ENCODE data around the gene CCDC30.
"Not testable (repeated sequence)": the region's sequence is repeated elsewhere in the genome, so short reads cannot be mapped to it uniquely, and the experiment has no call there.

CCDC30 gene

GRCh38 chr1:42613803-42614131 is 150.7 kb downstream of the CCDC30 start:
- no peaks in the 10 kb centered on the region for H3K36me3 ChIP-seq (ENCODE audit: insufficient read depth, low read length)
- no peaks in the 10 kb centered on the region for H4K20me1 ChIP-seq (ENCODE audit: insufficient read depth, low read length, poor library complexity, severe bottlenecking)
- H3K9me2 ChIP-seq (replicated peaks; ENCODE audit: low read depth, low read length), result no peaks in the 10 kb centered on the region
- no peak overlapping the region for H3K4me2 ChIP-seq (ENCODE audit: low read depth, low read length, poor library complexity, severe bottlenecking)
- H3F3A ChIP-seq (ENCODE audit: low read depth), result no peaks in the 10 kb centered on the region
- H2AFZ ChIP-seq (ENCODE audit: low read length), result no peak overlapping the region
- TF ChIP-seq CTCF (conservative IDR thresholded peaks at IDR 0.05; ENCODE audit: low read length), result no peak
- no peak for TF ChIP-seq EZH2phosphoT487 (IDR thresholded peaks at IDR 0.05; ENCODE audit: borderline replicate concordance)
- H3K4me1 ChIP-seq (ENCODE audit: insufficient read depth, low read length, poor library complexity, severe bottlenecking), result no peaks in the 10 kb centered on the region
- H3K27me3 ChIP-seq (ENCODE audit: insufficient read depth, low read length, poor library complexity, severe bottlenecking), result no peaks in the 10 kb centered on the region
- no peaks in the 10 kb centered on the region for H3K9me3 ChIP-seq (ENCODE audit: insufficient read depth, low read depth, low read length)
- H3K4me3 ChIP-seq (ENCODE audit: low read length, poor library complexity, severe bottlenecking), result no peak overlapping the region
- H3K9ac ChIP-seq (ENCODE audit: low read depth, low read length, poor library complexity, severe bottlenecking), result no peak overlapping the region
- no peaks in the 10 kb centered on the region for H3K79me2 ChIP-seq (ENCODE audit: insufficient read depth, low read length)

GRCh38 chr1:42618866-42619265 is 155.8 kb downstream of the CCDC30 start:
- no peaks in the 10 kb centered on the region for H3K4me1 ChIP-seq (ENCODE audit: insufficient read depth, low read length, poor library complexity, severe bottlenecking)
- no peak overlapping the region for H3K9ac ChIP-seq (ENCODE audit: low read depth, low read length, poor library complexity, severe bottlenecking)
- no peaks in the 10 kb centered on the region for H3K9me2 ChIP-seq (replicated peaks; ENCODE audit: low read depth, low read length)
- no peaks in the 10 kb centered on the region for H3K79me2 ChIP-seq (ENCODE audit: insufficient read depth, low read length)
- no peak overlapping the region for H2AFZ ChIP-seq (ENCODE audit: low read length)
- no peaks in the 10 kb centered on the region for H3K27me3 ChIP-seq (ENCODE audit: insufficient read depth, low read length, poor library complexity, severe bottlenecking)
- no peak overlapping the region for H3K4me3 ChIP-seq (ENCODE audit: low read length, poor library complexity, severe bottlenecking)
- H3K9me3 ChIP-seq (ENCODE audit: insufficient read depth, low read depth, low read length), result no peaks in the 10 kb centered on the region
- H3K36me3 ChIP-seq (ENCODE audit: insufficient read depth, low read length), result no peaks in the 10 kb centered on the region
- H3F3A ChIP-seq (ENCODE audit: low read depth), result no peaks in the 10 kb centered on the region
- H4K20me1 ChIP-seq (ENCODE audit: insufficient read depth, low read length, poor library complexity, severe bottlenecking), result no peaks in the 10 kb centered on the region
- TF ChIP-seq CTCF (conservative IDR thresholded peaks at IDR 0.05; ENCODE audit: low read length) (no peak), EZH2phosphoT487 (IDR thresholded peaks at IDR 0.05; ENCODE audit: borderline replicate concordance) (no peak)
- H3K4me2 ChIP-seq (ENCODE audit: low read depth, low read length, poor library complexity, severe bottlenecking), result no peak overlapping the region

- Histone ChIP-seq H2AFZ (ENCODE audit: low read length) (no peak overlapping the region), H4K20me1 (ENCODE audit: insufficient read depth, low read length, poor library complexity, severe bottlenecking) (no peaks in the 10 kb centered on the region), H3K79me2 (ENCODE audit: insufficient read depth, low read length) (no peaks in the 10 kb centered on the region), H3K4me3 (ENCODE audit: low read length, poor library complexity, severe bottlenecking) (no peak overlapping the region), H3K9me3 (ENCODE audit: insufficient read depth, low read depth, low read length) (no peaks in the 10 kb centered on the region), H3K9ac (ENCODE audit: low read depth, low read length, poor library complexity, severe bottlenecking) (no peak overlapping the region), H3K27me3 (ENCODE audit: insufficient read depth, low read length, poor library complexity, severe bottlenecking) (no peaks in the 10 kb centered on the region), H3K4me2 (ENCODE audit: low read depth, low read length, poor library complexity, severe bottlenecking) (no peak overlapping the region), H3F3A (ENCODE audit: low read depth) (no peaks in the 10 kb centered on the region), H3K4me1 (ENCODE audit: insufficient read depth, low read length, poor library complexity, severe bottlenecking) (no peaks in the 10 kb centered on the region), H3K36me3 (ENCODE audit: insufficient read depth, low read length) (no peaks in the 10 kb centered on the region), H3K9me2 (replicated peaks; ENCODE audit: low read depth, low read length) (no peaks in the 10 kb centered on the region)
- TF ChIP-seq CTCF (conservative IDR thresholded peaks at IDR 0.05; ENCODE audit: low read length), result no peak
- TF ChIP-seq EZH2phosphoT487 (IDR thresholded peaks at IDR 0.05; ENCODE audit: borderline replicate concordance), result no peak
Measured at GRCh38 chr1:42620307-42620706, 157.2 kb downstream of the CCDC30 start.

- H3K4me2 ChIP-seq (ENCODE audit: low read depth, low read length, poor library complexity, severe bottlenecking); H3K36me3 ChIP-seq (ENCODE audit: insufficient read depth, low read length); H3K4me3 ChIP-seq (ENCODE audit: low read length, poor library complexity, severe bottlenecking); H3F3A ChIP-seq (ENCODE audit: low read depth); H2AFZ ChIP-seq (ENCODE audit: low read length); H3K79me2 ChIP-seq (ENCODE audit: insufficient read depth, low read length); H3K27me3 ChIP-seq (ENCODE audit: insufficient read depth, low read length, poor library complexity, severe bottlenecking); H3K9me2 ChIP-seq (replicated peaks; ENCODE audit: low read depth, low read length); H3K9ac ChIP-seq (ENCODE audit: low read depth, low read length, poor library complexity, severe bottlenecking); H3K9me3 ChIP-seq (ENCODE audit: insufficient read depth, low read depth, low read length); H3K4me1 ChIP-seq (ENCODE audit: insufficient read depth, low read length, poor library complexity, severe bottlenecking); H4K20me1 ChIP-seq (ENCODE audit: insufficient read depth, low read length, poor library complexity, severe bottlenecking): not testable (repeated sequence)
Measured at GRCh38 chr1:42621180-42621579, 158.1 kb downstream of the CCDC30 start.

GRCh38 chr1:42627205-42627604 is 164.1 kb downstream of the CCDC30 start:
- H3K4me3 ChIP-seq (ENCODE audit: low read length, poor library complexity, severe bottlenecking); H4K20me1 ChIP-seq (ENCODE audit: insufficient read depth, low read length, poor library complexity, severe bottlenecking); H3K9ac ChIP-seq (ENCODE audit: low read depth, low read length, poor library complexity, severe bottlenecking); H3F3A ChIP-seq (ENCODE audit: low read depth); H3K9me2 ChIP-seq (replicated peaks; ENCODE audit: low read depth, low read length); H3K4me1 ChIP-seq (ENCODE audit: insufficient read depth, low read length, poor library complexity, severe bottlenecking); H3K36me3 ChIP-seq (ENCODE audit: insufficient read depth, low read length); H3K9me3 ChIP-seq (ENCODE audit: insufficient read depth, low read depth, low read length); H3K27me3 ChIP-seq (ENCODE audit: insufficient read depth, low read length, poor library complexity, severe bottlenecking); H2AFZ ChIP-seq (ENCODE audit: low read length); H3K79me2 ChIP-seq (ENCODE audit: insufficient read depth, low read length); H3K4me2 ChIP-seq (ENCODE audit: low read depth, low read length, poor library complexity, severe bottlenecking): not testable (repeated sequence)
